Panc1 (cell line): ENCODE data around the gene MYH2.

Experiments
- POLR2AphosphoS5 ChIP-seq: IDR thresholded peaks from 2 replicates; pipeline ENCODE4 v1.6.1; 2012; ENCODE audit warnings: mild to moderate bottlenecking, low read depth, low read length, moderate library complexity
- SIN3A ChIP-seq: IDR thresholded peaks from 2 replicates; pipeline ENCODE4 v1.6.1; 2012; ENCODE audit warnings: low read depth, mild to moderate bottlenecking, low read length, moderate library complexity, borderline replicate concordance; ENCODE audit not compliant: insufficient read depth
- TF ChIP-seq, protein P1 (sequence below): fragments of 450-650 bp; IDR thresholded peaks from 2 replicates; pipeline ENCODE4 v1.5.1; 2017; ENCODE audit warnings: mild to moderate bottlenecking
- TF ChIP-seq, protein P2 (sequence below), 2 experiments: IDR thresholded peaks; 2 replicates each; pipeline ENCODE4 v1.6.1; 2011 to 2012; ENCODE audit warnings: low read depth in 2 of 2, control low read depth in 1 of 2, low read length in 1 of 2, mild to moderate bottlenecking in 1 of 2, moderate library complexity in 1 of 2; ENCODE audit not compliant: insufficient read depth in 1 of 2

- TF ChIP-seq, protein P1, sequence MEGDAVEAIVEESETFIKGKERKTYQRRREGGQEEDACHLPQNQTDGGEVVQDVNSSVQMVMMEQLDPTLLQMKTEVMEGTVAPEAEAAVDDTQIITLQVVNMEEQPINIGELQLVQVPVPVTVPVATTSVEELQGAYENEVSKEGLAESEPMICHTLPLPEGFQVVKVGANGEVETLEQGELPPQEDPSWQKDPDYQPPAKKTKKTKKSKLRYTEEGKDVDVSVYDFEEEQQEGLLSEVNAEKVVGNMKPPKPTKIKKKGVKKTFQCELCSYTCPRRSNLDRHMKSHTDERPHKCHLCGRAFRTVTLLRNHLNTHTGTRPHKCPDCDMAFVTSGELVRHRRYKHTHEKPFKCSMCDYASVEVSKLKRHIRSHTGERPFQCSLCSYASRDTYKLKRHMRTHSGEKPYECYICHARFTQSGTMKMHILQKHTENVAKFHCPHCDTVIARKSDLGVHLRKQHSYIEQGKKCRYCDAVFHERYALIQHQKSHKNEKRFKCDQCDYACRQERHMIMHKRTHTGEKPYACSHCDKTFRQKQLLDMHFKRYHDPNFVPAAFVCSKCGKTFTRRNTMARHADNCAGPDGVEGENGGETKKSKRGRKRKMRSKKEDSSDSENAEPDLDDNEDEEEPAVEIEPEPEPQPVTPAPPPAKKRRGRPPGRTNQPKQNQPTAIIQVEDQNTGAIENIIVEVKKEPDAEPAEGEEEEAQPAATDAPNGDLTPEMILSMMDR = no peak
- TF ChIP-seq POLR2AphosphoS5 = no peak
- TF ChIP-seq, protein P2, sequence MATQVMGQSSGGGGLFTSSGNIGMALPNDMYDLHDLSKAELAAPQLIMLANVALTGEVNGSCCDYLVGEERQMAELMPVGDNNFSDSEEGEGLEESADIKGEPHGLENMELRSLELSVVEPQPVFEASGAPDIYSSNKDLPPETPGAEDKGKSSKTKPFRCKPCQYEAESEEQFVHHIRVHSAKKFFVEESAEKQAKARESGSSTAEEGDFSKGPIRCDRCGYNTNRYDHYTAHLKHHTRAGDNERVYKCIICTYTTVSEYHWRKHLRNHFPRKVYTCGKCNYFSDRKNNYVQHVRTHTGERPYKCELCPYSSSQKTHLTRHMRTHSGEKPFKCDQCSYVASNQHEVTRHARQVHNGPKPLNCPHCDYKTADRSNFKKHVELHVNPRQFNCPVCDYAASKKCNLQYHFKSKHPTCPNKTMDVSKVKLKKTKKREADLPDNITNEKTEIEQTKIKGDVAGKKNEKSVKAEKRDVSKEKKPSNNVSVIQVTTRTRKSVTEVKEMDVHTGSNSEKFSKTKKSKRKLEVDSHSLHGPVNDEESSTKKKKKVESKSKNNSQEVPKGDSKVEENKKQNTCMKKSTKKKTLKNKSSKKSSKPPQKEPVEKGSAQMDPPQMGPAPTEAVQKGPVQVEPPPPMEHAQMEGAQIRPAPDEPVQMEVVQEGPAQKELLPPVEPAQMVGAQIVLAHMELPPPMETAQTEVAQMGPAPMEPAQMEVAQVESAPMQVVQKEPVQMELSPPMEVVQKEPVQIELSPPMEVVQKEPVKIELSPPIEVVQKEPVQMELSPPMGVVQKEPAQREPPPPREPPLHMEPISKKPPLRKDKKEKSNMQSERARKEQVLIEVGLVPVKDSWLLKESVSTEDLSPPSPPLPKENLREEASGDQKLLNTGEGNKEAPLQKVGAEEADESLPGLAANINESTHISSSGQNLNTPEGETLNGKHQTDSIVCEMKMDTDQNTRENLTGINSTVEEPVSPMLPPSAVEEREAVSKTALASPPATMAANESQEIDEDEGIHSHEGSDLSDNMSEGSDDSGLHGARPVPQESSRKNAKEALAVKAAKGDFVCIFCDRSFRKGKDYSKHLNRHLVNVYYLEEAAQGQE (IDR thresholded peaks at IDR 0.05; ENCODE audit: insufficient read depth in 1 of 2, low read depth in 2 of 2, low read length in 1 of 2) = no peak
- no peak for TF ChIP-seq SIN3A
Observed at GRCh38 chr17:10550014-10550413, 556 bp upstream of the MYH2 start.
